Upper lobe of left lung (tissue), 4 donors: ENCODE measurements around the gene REPIN1.

Experiments used
- CTCF ChIP-seq, 6 experiments: fragments of 450-650 bp in 4 of 6; fragments of 200-600 bp in 2 of 6; sonication (generic) in 2 of 6; IDR thresholded peaks; one replicate each; pipeline ENCODE4 v1.5.1; 2016 to 2019; ENCODE audit warnings: antibody characterized with exemption in 6 of 6
- EP300 ChIP-seq, 4 donors: sonication (generic); formaldehyde crosslinking; IDR thresholded peaks; one replicate each; pipeline ENCODE4 v1.5.1; 2017; ENCODE audit warnings: antibody characterized with exemption in 4 of 4, control low read depth in 2 of 4
- POLR2A ChIP-seq, 4 donors: fragments of 450-650 bp; IDR thresholded peaks; one replicate each; pipeline ENCODE4 v1.5.1; 2016 to 2017; ENCODE audit warnings: antibody characterized with exemption in 4 of 4, mild to moderate bottlenecking in 2 of 4

GRCh38 chr7:150341263-150342120, 27.1 kb upstream of the REPIN1 start, which contains the start of gene RARRES2:
- TF ChIP-seq CTCF (IDR thresholded peaks at IDR 0.05) = no peak
- no peak for TF ChIP-seq POLR2A (IDR thresholded peaks at IDR 0.05)
- TF ChIP-seq EP300 (IDR thresholded peaks at IDR 0.05) = no peak
